Epithelial cell of esophagus (primary cell): Measurements from ENCODE around the gene PTPRK.
A peak's percentile ranks its signal among the peaks of the same experiment; 100 is the strongest.

Experiments
- DNase-seq: peaks from one replicate; pipeline ENCODE4 v3.0.0; 2010; ENCODE audit warnings: low read depth
- H3K4me3 ChIP-seq: 2 replicates; pipeline ENCODE4 v1.5.1; 2011; ENCODE audit warnings: mild to moderate bottlenecking, low read length, control low read depth
- TF ChIP-seq, protein P1 (sequence below): IDR thresholded peaks from 2 replicates; pipeline ENCODE4 v1.5.1; 2011; ENCODE audit warnings: low read depth, mild to moderate bottlenecking, low read length, control low read depth, inconsistent platforms; ENCODE audit not compliant: insufficient read depth; ENCODE audit errors: missing control alignments

PTPRK gene

DNA sequence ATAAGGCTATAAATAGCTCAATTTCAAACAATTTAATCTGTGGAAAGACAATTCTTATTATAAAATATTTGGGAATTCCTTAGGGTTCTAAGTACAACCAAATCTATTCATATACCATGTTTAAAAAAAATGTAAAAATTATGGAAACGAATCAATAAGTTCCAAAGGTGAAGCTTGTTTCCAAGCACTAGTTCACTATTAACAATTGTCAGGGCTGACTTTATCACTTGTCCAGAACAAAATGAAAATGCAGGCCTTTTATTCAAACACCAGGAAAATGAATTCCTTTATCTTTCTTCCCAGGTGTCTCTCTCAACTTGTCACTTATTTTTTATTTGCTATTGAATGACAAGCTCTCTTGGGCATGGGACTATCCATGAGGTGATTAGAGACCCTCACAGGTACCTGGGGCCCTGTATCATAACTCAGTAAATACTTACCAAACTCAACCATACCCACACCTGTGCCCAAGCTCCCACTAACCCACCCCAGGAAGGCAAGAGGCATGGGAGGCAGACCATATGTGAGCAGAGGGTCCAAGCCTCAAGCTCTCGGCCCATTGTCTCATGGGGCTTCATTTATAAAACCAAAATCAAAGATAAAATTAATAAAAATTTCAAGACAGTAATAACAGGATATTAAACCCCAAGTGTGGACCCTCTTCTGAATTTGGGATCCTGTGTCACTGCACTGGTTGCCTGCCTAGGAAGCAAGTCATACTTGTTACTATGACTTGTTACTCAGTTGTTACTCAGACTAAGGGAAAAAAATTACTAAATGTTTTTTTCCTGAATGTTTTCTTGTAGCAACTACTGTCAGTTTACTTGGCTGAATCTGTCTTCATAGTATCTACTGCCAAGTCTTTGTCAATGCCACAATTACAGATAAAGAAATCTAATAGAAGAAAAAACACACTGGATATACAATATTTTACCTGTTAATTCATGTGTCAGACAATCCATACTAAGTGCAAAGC is 54.7 kb downstream of the PTPRK start:
- no peak overlapping the region for H3K4me3 ChIP-seq
- TF ChIP-seq, protein P1, sequence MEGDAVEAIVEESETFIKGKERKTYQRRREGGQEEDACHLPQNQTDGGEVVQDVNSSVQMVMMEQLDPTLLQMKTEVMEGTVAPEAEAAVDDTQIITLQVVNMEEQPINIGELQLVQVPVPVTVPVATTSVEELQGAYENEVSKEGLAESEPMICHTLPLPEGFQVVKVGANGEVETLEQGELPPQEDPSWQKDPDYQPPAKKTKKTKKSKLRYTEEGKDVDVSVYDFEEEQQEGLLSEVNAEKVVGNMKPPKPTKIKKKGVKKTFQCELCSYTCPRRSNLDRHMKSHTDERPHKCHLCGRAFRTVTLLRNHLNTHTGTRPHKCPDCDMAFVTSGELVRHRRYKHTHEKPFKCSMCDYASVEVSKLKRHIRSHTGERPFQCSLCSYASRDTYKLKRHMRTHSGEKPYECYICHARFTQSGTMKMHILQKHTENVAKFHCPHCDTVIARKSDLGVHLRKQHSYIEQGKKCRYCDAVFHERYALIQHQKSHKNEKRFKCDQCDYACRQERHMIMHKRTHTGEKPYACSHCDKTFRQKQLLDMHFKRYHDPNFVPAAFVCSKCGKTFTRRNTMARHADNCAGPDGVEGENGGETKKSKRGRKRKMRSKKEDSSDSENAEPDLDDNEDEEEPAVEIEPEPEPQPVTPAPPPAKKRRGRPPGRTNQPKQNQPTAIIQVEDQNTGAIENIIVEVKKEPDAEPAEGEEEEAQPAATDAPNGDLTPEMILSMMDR: no peak
- DNase-seq: peak; percentile 26

DNA sequence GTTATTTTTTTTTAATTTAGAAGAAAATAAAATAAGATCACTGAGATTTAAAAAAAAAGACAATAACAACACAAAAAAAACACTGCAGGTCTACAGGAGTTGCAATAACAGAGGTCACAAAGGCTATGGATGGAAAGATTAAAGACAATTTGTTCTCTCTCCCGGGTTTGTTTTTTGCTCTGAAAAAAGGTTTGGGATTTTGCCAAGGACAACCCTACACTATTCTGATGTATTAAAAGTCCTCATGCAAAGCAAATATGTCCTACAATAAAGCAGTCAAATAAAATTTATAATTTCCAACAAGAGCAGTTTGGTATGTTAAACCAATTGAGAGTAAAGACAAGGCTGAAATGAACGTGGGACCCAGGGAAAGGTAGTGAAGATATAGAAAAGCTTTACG is 55.6 kb downstream of the PTPRK start:
- TF ChIP-seq, protein P1: no peak
- no peak overlapping the region for H3K4me3 ChIP-seq
- no peak for DNase-seq

DNA sequence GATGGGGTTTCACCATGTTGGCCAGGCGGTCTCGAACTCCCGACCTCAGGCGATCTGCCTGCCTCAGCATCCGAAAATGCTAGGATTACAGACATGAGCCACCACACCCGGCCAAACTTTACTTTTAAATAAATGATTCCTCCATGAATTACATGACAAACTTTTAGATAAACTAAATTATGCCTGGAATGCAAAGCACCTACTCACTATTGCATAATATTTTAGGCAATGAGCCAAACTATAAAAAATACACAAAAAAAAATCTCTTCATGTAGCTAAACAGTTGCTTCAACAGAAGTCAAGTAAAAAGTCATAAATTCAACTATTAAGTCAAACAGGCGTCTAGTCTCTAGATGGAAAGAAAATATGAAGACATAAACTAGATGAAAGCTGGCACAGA is 56.5 kb downstream of the PTPRK start:
- TF ChIP-seq, protein P1: no peak
- peak; percentile 46 for DNase-seq
- no peak overlapping the region for H3K4me3 ChIP-seq

DNA sequence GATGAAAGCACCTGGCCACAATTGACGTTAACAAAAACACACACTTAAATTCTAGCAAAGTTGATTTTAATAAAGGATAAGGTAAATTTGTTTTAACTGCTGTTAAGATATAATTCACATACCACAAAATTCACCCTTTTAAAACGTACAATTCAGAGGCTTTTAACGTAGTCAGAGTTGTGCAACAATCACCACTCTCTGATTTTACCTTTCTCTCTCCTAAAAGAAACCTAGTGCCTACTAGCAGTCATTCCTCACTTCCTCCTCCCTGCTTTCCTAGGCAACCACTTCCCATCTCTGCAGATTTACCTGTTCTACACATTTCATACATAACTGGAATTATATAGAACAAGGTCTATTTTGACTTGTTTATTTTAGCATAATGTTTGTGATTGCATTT is 58.9 kb downstream of the PTPRK start:
- TF ChIP-seq, protein P1: no peak
- H3K4me3 ChIP-seq: no peak overlapping the region
- no peak for DNase-seq

DNA sequence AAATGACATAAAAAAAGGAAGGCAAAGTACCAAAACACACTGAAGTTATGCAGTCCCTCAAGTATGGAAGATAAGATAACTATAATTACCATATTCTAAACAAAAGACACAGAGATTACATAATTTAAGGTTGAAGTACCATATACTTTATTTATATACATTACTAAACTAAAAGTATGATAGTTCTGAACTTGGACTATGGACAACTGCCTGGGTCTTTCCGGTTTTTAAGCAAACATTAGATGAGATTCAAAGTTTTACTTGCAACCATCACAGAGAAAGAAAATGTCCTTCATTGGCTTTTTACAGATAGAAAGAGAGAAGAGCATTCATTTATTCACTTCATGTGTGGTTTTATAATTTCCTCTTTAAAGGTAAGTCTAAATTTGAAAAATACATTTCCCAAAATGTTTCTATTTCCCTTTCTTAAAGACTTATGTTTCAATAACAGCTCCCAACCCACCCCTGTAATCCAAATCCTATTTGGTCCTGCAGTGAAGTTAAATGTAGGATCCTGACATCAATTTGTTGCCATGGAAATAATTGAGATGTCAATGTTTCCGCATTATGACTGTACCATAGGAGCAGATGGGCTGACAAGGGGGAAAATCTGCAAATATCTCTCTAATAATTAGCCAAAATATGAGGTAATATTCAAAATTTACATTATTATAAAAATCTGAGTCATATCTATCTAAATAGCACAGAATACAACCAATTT is 63.7 kb downstream of the PTPRK start:
- DNase-seq: no peak

DNA sequence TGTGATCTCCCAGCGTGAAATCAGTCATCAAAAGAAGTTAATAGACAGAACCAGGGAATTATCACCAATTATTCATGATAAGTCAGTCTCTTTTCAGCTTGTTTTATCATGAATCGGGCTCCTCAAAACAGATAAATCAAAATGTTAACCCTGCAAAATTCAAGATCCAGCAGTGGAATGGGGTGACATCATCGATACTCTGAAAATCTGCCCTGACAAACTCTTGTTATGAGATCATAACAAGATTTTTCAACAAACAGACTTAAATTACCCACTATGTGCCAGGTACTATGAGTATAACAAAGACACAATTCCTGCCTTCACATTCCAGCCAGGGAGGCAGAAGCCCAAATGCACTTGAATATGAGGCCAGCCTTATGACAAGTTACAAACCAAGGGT is 64.4 kb downstream of the PTPRK start:
- peak; percentile 17 for DNase-seq
- H3K4me3 ChIP-seq: no peak overlapping the region
- TF ChIP-seq, protein P1: no peak

More for the DNA sequence above, 63.7 kb downstream of the PTPRK start:
- no peak overlapping the region for H3K4me3 ChIP-seq
- TF ChIP-seq, protein P1: no peak
